HCT116 (cell line): ENCODE measurements around the gene ST3GAL6. TPM values are rescaled to one million over a fixed set of nuclear protein-coding genes. Genes with fewer than 3 reads are reported as not detected.

Experiments used
- ATAC-seq: fragments of 200-7000 bp; cut with Tn5 transposase; 2 replicates; pipeline ENCODE4 v1.9.1; 2020; ENCODE audit warnings: mild to moderate bottlenecking, moderate library complexity
- BruUV-seq: library from RNA; stranded (reverse); fragments of 400-500 nt; replicated peaks from 2 replicates; lab custom pipeline; 2021; lab: Mats Ljungman, UMichigan
- CTCF ChIA-PET: fragments of 300-600 bp; sonication (Branson Sonifier 250); formaldehyde crosslinking; loops from one replicate; lab custom pipeline; 2021; ENCODE audit warnings: antibody characterized with exemption; lab: Charles Lee
- POLR2A ChIA-PET: fragments of 300-600, 350-600 bp; sonication (Branson Sonifier 250); formaldehyde crosslinking; loops from one replicate; lab custom pipeline; 2021; ENCODE audit warnings: antibody characterized with exemption; lab: Charles Lee
- RAD21 ChIA-PET, 2 experiments: fragments of 300-600 bp; sonication (Branson Sonifier 250); formaldehyde crosslinking; loops; one replicate each; lab custom pipeline; 2023; ENCODE audit warnings: low total read pairs in 2 of 2; ENCODE audit not compliant: uncharacterized antibody in 2 of 2, unreplicated experiment in 2 of 2, low non-redundant PET in 1 of 2; lab: Charles Lee
- DNase-seq: peaks from one replicate; pipeline ENCODE4 v3.0.0-alpha.2; 2010; ENCODE audit warnings: low read depth, low spot score
- H2AFZ ChIP-seq: fragments of 200-600 bp; shearing (Covaris generic), sonication (generic); 2 replicates; pipeline ENCODE4 v1.6.1; 2017; ENCODE audit warnings: low read depth, mixed run types, mixed read lengths, antibody characterized with exemption, low read length; ENCODE audit not compliant: poor library complexity, severe bottlenecking
- H3K27ac ChIP-seq: 2 replicates; pipeline ENCODE4 v1.5.1; 2012; ENCODE audit warnings: low read depth, low read length
- H3K27me3 ChIP-seq: fragments of 200-600 bp; sonication (generic); 2 replicates; pipeline ENCODE4 v1.6.1; 2016; ENCODE audit warnings: mixed run types, low read length, mixed read lengths; ENCODE audit not compliant: insufficient read depth
- H3K36me3 ChIP-seq, 2 experiments: fragments of 200-500 bp in 1 of 2; fragments of 200-600 bp in 1 of 2; sonication (Bioruptor generic) in 1 of 2; sonication (generic) in 1 of 2; 2 replicates each; pipeline versions ENCODE4 v1.5.1 to v1.6.1; 2014 to 2016; ENCODE audit warnings: low read length in 2 of 2, inconsistent platforms in 1 of 2, mixed read lengths in 1 of 2, mixed run types in 1 of 2; ENCODE audit not compliant: insufficient read depth in 2 of 2, control insufficient read depth in 1 of 2
- H3K4me1 ChIP-seq, 2 experiments: fragments of 200-600 bp in 1 of 2; sonication (generic) in 1 of 2; 2 replicates each; pipeline versions ENCODE4 v1.5.1 to v1.6.1; 2012 to 2017; ENCODE audit warnings: low read length in 2 of 2, inconsistent platforms in 1 of 2, mild to moderate bottlenecking in 1 of 2, mixed read lengths in 1 of 2, mixed run types in 1 of 2, moderate library complexity in 1 of 2; ENCODE audit not compliant: insufficient read depth in 2 of 2, control insufficient read depth in 1 of 2
- H3K4me2 ChIP-seq: fragments of 200-600 bp; sonication (generic); 2 replicates; pipeline ENCODE4 v1.6.1; 2017; ENCODE audit warnings: mixed run types, low read length, mixed read lengths
- H3K4me3 ChIP-seq, 2 experiments: fragments of 200-600 bp in 1 of 2; sonication (generic) in 1 of 2; replicated peaks in 1 of 2; 2 replicates each; pipeline ENCODE4 v1.5.1; 2011 to 2016; ENCODE audit warnings: low read length in 2 of 2, control low read depth in 1 of 2, low read depth in 1 of 2, mild to moderate bottlenecking in 1 of 2, mixed read lengths in 1 of 2, mixed run types in 1 of 2
- H3K79me2 ChIP-seq: fragments of 200-600 bp; sonication (generic); 2 replicates; pipeline ENCODE4 v1.6.1; 2017; ENCODE audit warnings: mild to moderate bottlenecking, mixed run types, low read length, moderate library complexity, mixed read lengths; ENCODE audit not compliant: insufficient read depth
- H3K9ac ChIP-seq: fragments of 200-600 bp; sonication (generic); 2 replicates; pipeline ENCODE4 v1.6.1; 2016; ENCODE audit warnings: low read length, mixed read lengths
- H3K9me2 ChIP-seq: fragments of 200-600 bp; sonication (generic), shearing (Covaris generic); 2 replicates; pipeline ENCODE4 v1.6.1; 2017; ENCODE audit warnings: mixed run types, mild to moderate bottlenecking, moderate library complexity; ENCODE audit not compliant: insufficient read depth
- H3K9me3 ChIP-seq, 2 experiments: fragments of 200-500 bp in 1 of 2; fragments of 200-600 bp in 1 of 2; sonication (Bioruptor generic) in 1 of 2; sonication (generic) in 1 of 2; 2 replicates each; pipeline ENCODE4 v1.6.1; 2014 to 2017; ENCODE audit warnings: low read length in 2 of 2, mixed read lengths in 2 of 2, inconsistent platforms in 1 of 2, low read depth in 1 of 2, mild to moderate bottlenecking in 1 of 2, mixed run types in 1 of 2, moderate library complexity in 1 of 2; ENCODE audit not compliant: control insufficient read depth in 1 of 2, insufficient read depth in 1 of 2
- H4K20me1 ChIP-seq: fragments of 200-600 bp; sonication (generic), shearing (Covaris generic); 2 replicates; pipeline ENCODE4 v1.6.1; 2017; ENCODE audit warnings: mixed run types, mild to moderate bottlenecking, moderate library complexity; ENCODE audit not compliant: insufficient read depth
- CBX3 ChIP-seq: IDR thresholded peaks from 2 replicates; pipeline ENCODE4 v1.6.1; 2012; ENCODE audit warnings: low read depth
- EGR1 ChIP-seq: IDR thresholded peaks from 2 replicates; pipeline ENCODE4 v1.6.1; 2012; ENCODE audit warnings: low read depth
- FOSL1 ChIP-seq: IDR thresholded peaks from 2 replicates; pipeline ENCODE4 v1.6.1; 2012; ENCODE audit warnings: low read depth
- POLR2A ChIP-seq: IDR thresholded peaks from 2 replicates; pipeline ENCODE4 v1.7.0; 2011; ENCODE audit warnings: borderline replicate concordance; ENCODE audit not compliant: insufficient read depth, insufficient read length; ENCODE audit errors: extremely low read depth
- SRF ChIP-seq: IDR thresholded peaks from 2 replicates; pipeline ENCODE4 v1.6.1; 2012; ENCODE audit warnings: low read depth
- TCF7L2 ChIP-seq: IDR thresholded peaks from 2 replicates; pipeline ENCODE4 v1.7.0; 2011; ENCODE audit warnings: borderline replicate concordance, inconsistent platforms; ENCODE audit not compliant: insufficient read depth, insufficient read length; ENCODE audit errors: extremely low read depth
- YY1 ChIP-seq: IDR thresholded peaks from 2 replicates; pipeline ENCODE4 v1.6.1; 2011; ENCODE audit warnings: low read length, low read depth, moderate library complexity, mild to moderate bottlenecking; ENCODE audit not compliant: insufficient replicate concordance; ENCODE audit errors: extremely low read depth
- intact Hi-C: fragments of 100-400 bp; cut with micrococcal nuclease; formaldehyde crosslinking; loops from 2 replicates; pipeline ENCODE4 v1.10.0; 2022
- total RNA-seq: library from RNA; stranded (reverse); gene quantifications from one replicate; pipeline ENCODE4 v1.2.1, GENCODE V29; 2021; ENCODE audit not compliant: unreplicated experiment
- TF ChIP-seq, protein P1 (sequence below): IDR thresholded peaks from 2 replicates; pipeline ENCODE4 v1.6.1; 2012; ENCODE audit warnings: low read depth
- TF ChIP-seq, protein P2 (sequence below): IDR thresholded peaks from 2 replicates; pipeline ENCODE4 v1.6.1; 2012
- TF ChIP-seq, protein P3 (sequence below), 3 experiments: fragments of 200-600 bp in 1 of 3; sonication (generic) in 1 of 3; IDR thresholded peaks in 2 of 3; conservative IDR thresholded peaks in 1 of 3; 2 replicates each; pipeline ENCODE4 v1.5.1; 2012 to 2017; ENCODE audit warnings: low read depth in 2 of 3, low read length in 2 of 3, antibody characterized with exemption in 1 of 3, borderline replicate concordance in 1 of 3, control low read depth in 1 of 3, mild to moderate bottlenecking in 1 of 3, mixed read lengths in 1 of 3, mixed run types in 1 of 3, moderate library complexity in 1 of 3; ENCODE audit not compliant: insufficient read depth in 1 of 3
- TF ChIP-seq, protein P4 (sequence below): IDR thresholded peaks from 2 replicates; pipeline ENCODE4 v1.6.1; 2012

The ST3GAL6 gene
- total RNA-seq, 1 experiment from 2014 or later, result 10.6 TPM

DNA sequence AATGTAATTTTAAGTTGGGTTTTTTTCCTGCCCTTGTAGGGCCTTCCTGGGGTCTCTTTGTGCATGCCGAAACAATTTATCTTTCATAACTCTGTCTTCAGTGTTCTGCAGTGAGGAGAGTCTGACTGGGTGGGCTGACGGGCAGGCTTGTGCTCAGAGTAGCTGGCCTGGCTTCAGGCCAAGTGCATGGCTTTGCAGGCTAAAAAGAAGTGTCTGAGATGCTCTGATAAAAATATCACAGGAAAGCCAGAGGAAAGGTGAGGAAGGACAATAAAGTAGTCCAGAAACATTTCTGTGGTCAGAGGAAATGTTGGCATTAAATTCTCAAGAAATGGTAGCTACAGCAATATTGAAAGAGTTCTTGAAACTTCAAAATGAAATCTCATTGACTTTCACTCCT, 25.5 kb downstream of the ST3GAL6 start:
- Histone ChIP-seq H3K4me2 (no peak overlapping the region), H4K20me1 (no peaks in the 10 kb centered on the region), H3K27me3 (no peaks in the 10 kb centered on the region), H3K79me2 (no peaks in the 10 kb centered on the region), H3K27ac (no peak overlapping the region), H3K9me2 (no peaks in the 10 kb centered on the region), H3K4me3 (no peak overlapping the region), H3K4me1 (no peaks in the 10 kb centered on the region), H3K9ac (no peak overlapping the region), H3K36me3 (peaks cover 0 to 3% of the 10 kb centered on the region in 2 experiments; a peak in 2 of 4 replicates), H3K9me3 (no peaks in the 10 kb centered on the region), H2AFZ (no peak overlapping the region)
- POLR2A ChIA-PET, result no interaction called here
- TF ChIP-seq, protein P1, sequence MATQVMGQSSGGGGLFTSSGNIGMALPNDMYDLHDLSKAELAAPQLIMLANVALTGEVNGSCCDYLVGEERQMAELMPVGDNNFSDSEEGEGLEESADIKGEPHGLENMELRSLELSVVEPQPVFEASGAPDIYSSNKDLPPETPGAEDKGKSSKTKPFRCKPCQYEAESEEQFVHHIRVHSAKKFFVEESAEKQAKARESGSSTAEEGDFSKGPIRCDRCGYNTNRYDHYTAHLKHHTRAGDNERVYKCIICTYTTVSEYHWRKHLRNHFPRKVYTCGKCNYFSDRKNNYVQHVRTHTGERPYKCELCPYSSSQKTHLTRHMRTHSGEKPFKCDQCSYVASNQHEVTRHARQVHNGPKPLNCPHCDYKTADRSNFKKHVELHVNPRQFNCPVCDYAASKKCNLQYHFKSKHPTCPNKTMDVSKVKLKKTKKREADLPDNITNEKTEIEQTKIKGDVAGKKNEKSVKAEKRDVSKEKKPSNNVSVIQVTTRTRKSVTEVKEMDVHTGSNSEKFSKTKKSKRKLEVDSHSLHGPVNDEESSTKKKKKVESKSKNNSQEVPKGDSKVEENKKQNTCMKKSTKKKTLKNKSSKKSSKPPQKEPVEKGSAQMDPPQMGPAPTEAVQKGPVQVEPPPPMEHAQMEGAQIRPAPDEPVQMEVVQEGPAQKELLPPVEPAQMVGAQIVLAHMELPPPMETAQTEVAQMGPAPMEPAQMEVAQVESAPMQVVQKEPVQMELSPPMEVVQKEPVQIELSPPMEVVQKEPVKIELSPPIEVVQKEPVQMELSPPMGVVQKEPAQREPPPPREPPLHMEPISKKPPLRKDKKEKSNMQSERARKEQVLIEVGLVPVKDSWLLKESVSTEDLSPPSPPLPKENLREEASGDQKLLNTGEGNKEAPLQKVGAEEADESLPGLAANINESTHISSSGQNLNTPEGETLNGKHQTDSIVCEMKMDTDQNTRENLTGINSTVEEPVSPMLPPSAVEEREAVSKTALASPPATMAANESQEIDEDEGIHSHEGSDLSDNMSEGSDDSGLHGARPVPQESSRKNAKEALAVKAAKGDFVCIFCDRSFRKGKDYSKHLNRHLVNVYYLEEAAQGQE, result no peak
- TF ChIP-seq CBX3 (no peak), TCF7L2 (no peak), FOSL1 (no peak), SRF (no peak), POLR2A (no peak), EGR1 (no peak), YY1 (no peak)
- TF ChIP-seq, protein P2, sequence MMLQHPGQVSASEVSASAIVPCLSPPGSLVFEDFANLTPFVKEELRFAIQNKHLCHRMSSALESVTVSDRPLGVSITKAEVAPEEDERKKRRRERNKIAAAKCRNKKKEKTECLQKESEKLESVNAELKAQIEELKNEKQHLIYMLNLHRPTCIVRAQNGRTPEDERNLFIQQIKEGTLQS, result no peak
- TF ChIP-seq, protein P3, sequence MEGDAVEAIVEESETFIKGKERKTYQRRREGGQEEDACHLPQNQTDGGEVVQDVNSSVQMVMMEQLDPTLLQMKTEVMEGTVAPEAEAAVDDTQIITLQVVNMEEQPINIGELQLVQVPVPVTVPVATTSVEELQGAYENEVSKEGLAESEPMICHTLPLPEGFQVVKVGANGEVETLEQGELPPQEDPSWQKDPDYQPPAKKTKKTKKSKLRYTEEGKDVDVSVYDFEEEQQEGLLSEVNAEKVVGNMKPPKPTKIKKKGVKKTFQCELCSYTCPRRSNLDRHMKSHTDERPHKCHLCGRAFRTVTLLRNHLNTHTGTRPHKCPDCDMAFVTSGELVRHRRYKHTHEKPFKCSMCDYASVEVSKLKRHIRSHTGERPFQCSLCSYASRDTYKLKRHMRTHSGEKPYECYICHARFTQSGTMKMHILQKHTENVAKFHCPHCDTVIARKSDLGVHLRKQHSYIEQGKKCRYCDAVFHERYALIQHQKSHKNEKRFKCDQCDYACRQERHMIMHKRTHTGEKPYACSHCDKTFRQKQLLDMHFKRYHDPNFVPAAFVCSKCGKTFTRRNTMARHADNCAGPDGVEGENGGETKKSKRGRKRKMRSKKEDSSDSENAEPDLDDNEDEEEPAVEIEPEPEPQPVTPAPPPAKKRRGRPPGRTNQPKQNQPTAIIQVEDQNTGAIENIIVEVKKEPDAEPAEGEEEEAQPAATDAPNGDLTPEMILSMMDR (IDR thresholded peaks at IDR 0.05 in 2 of 3, conservative IDR thresholded peaks at IDR 0.05 in 1 of 3; ENCODE audit: borderline replicate concordance in 1 of 3, insufficient read depth in 1 of 3, low read depth in 2 of 3, low read length in 2 of 3), result no peak
- TF ChIP-seq, protein P4, sequence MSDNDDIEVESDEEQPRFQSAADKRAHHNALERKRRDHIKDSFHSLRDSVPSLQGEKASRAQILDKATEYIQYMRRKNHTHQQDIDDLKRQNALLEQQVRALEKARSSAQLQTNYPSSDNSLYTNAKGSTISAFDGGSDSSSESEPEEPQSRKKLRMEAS, result no peak
- BruUV-seq, result no TSS peak
- RAD21 ChIA-PET, result no interaction called here
- no peak for DNase-seq
- CTCF ChIA-PET, result no interaction called here
- ATAC-seq, result no peak
- intact Hi-C loops, result no loop called here
